HL-60 (cell line): ENCODE data around the gene MICAL2.
A peak's percentile ranks its signal among the peaks of the same experiment; 100 is the strongest.

ENCODE experiments used
- DNase-seq, 2 experiments: peaks; one replicate each; pipeline ENCODE4 v3.0.0-alpha.2; 2010 to 2020; ENCODE audit warnings: low read depth in 1 of 2, low spot score in 1 of 2
- H3K27ac ChIP-seq: fragments of 250-450 bp; sonication (Bioruptor Pico); replicated peaks from 2 replicates; pipeline ENCODE4 v1.5.1; 2020; ENCODE audit warnings: mild to moderate bottlenecking, moderate library complexity
- H3K27me3 ChIP-seq: fragments of 250-450 bp; sonication (Bioruptor Pico); 2 replicates; pipeline ENCODE4 v1.5.1; 2021; ENCODE audit warnings: mild to moderate bottlenecking, moderate library complexity; ENCODE audit not compliant: insufficient read depth, poor library complexity, severe bottlenecking
- H3K4me3 ChIP-seq: replicated peaks from 2 replicates; pipeline ENCODE4 v1.5.1; 2011; ENCODE audit warnings: mild to moderate bottlenecking, control low read depth, low read length; ENCODE audit not compliant: insufficient read depth
- GABPA ChIP-seq: IDR thresholded peaks from 2 replicates; pipeline ENCODE4 v1.6.1; 2012; ENCODE audit warnings: low read depth
- POLR2AphosphoS5 ChIP-seq: IDR thresholded peaks from 2 replicates; pipeline ENCODE4 v1.6.1; 2012; ENCODE audit warnings: low read depth
- SPI1 ChIP-seq: IDR thresholded peaks from 2 replicates; pipeline ENCODE4 v1.6.1; 2012; ENCODE audit warnings: low read depth, mild to moderate bottlenecking, borderline replicate concordance
- TF ChIP-seq, protein P1 (sequence below): IDR thresholded peaks from one replicate; pipeline ENCODE4 v1.5.1; 2011; ENCODE audit warnings: low read length, control low read depth, inconsistent platforms; ENCODE audit not compliant: insufficient read depth
- TF ChIP-seq, protein P2 (sequence below): IDR thresholded peaks from 2 replicates; pipeline ENCODE4 v1.6.1; 2012; ENCODE audit warnings: low read depth; ENCODE audit not compliant: insufficient replicate concordance

The MICAL2 gene

DNA sequence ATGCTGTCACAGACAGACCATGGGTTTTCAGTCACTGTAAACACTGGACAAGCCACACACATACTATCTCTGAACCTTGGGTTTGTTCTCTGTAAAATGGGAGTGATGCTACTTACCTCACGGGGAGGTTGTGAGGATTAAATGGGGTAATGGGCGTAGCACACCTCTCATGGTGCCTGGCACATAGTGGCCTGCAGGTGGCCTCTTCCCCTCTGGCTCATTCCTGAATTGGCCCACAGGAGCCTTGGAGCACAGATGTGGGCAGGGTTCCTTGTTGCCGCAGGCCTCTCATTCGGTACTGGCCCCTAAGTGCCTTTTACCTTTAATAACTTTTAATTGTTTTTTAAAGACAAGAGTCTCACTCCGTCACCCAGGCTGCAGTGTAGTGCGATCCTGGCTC is 11.7 kb downstream of the MICAL2 start:
- H3K27me3 ChIP-seq = no peaks in the 10 kb centered on the region
- no peak overlapping the region for H3K27ac ChIP-seq
- H3K4me3 ChIP-seq = no peak overlapping the region
- DNase-seq = no peak
- TF ChIP-seq POLR2AphosphoS5 (no peak), SPI1 (no peak)
- TF ChIP-seq, protein P1, sequence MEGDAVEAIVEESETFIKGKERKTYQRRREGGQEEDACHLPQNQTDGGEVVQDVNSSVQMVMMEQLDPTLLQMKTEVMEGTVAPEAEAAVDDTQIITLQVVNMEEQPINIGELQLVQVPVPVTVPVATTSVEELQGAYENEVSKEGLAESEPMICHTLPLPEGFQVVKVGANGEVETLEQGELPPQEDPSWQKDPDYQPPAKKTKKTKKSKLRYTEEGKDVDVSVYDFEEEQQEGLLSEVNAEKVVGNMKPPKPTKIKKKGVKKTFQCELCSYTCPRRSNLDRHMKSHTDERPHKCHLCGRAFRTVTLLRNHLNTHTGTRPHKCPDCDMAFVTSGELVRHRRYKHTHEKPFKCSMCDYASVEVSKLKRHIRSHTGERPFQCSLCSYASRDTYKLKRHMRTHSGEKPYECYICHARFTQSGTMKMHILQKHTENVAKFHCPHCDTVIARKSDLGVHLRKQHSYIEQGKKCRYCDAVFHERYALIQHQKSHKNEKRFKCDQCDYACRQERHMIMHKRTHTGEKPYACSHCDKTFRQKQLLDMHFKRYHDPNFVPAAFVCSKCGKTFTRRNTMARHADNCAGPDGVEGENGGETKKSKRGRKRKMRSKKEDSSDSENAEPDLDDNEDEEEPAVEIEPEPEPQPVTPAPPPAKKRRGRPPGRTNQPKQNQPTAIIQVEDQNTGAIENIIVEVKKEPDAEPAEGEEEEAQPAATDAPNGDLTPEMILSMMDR = peak; percentile 12

DNA sequence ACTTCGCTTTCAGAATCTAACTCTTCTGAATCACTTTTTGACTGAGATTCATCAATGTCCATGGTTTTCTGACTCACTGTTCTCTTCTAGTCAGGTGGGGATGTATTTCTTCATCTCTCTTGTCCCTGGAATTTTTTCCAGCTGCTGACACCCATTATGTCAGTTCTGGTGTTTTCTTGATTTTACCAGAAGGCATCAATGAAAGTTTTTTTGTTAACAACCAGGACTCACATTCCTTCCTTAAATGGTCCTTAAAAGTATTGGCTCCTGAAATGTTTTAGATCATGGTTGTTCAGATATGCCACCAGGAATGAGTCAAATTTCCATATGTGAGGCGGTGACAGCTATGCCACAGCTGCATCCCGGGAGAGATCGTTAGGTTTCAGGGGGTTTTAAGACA is 12.9 kb downstream of the MICAL2 start:
- no peaks in the 10 kb centered on the region for H3K27me3 ChIP-seq
- H3K4me3 ChIP-seq = no peak overlapping the region
- DNase-seq = no peak
- no peak overlapping the region for H3K27ac ChIP-seq
- TF ChIP-seq, protein P1 = no peak
- TF ChIP-seq GABPA (no peak), SPI1 (no peak), POLR2AphosphoS5 (no peak)
- TF ChIP-seq, protein P2, sequence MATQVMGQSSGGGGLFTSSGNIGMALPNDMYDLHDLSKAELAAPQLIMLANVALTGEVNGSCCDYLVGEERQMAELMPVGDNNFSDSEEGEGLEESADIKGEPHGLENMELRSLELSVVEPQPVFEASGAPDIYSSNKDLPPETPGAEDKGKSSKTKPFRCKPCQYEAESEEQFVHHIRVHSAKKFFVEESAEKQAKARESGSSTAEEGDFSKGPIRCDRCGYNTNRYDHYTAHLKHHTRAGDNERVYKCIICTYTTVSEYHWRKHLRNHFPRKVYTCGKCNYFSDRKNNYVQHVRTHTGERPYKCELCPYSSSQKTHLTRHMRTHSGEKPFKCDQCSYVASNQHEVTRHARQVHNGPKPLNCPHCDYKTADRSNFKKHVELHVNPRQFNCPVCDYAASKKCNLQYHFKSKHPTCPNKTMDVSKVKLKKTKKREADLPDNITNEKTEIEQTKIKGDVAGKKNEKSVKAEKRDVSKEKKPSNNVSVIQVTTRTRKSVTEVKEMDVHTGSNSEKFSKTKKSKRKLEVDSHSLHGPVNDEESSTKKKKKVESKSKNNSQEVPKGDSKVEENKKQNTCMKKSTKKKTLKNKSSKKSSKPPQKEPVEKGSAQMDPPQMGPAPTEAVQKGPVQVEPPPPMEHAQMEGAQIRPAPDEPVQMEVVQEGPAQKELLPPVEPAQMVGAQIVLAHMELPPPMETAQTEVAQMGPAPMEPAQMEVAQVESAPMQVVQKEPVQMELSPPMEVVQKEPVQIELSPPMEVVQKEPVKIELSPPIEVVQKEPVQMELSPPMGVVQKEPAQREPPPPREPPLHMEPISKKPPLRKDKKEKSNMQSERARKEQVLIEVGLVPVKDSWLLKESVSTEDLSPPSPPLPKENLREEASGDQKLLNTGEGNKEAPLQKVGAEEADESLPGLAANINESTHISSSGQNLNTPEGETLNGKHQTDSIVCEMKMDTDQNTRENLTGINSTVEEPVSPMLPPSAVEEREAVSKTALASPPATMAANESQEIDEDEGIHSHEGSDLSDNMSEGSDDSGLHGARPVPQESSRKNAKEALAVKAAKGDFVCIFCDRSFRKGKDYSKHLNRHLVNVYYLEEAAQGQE = no peak

DNA sequence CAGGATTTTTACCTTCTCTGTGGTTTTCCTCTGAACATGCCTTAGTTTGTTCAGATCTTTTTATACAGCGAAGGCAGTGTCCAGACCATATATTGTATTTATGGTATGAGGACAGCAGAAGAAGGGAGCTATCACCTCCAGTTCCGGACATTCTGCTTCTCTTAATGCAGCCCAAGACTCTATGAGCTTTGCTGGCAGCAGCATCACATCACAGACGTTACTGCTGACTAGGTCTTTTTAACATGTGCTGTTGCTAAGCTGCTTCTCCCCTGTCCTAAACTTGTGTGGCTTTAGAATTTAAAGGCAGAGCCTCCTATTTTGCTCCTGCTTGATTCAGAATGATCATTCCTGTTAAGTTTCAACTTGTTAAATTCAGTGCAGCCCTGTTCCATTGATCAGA is 13.4 kb downstream of the MICAL2 start:
- Histone ChIP-seq H3K27ac (peak overlapping the region; percentile 52; the same call in 1 of the 2 replicates), H3K27me3 (no peaks in the 10 kb centered on the region), H3K4me3 (no peak overlapping the region)
- TF ChIP-seq, protein P1 = no peak
- TF ChIP-seq POLR2AphosphoS5 (no peak), GABPA (no peak)
- TF ChIP-seq, protein P2 = no peak
- no peak for DNase-seq

DNA sequence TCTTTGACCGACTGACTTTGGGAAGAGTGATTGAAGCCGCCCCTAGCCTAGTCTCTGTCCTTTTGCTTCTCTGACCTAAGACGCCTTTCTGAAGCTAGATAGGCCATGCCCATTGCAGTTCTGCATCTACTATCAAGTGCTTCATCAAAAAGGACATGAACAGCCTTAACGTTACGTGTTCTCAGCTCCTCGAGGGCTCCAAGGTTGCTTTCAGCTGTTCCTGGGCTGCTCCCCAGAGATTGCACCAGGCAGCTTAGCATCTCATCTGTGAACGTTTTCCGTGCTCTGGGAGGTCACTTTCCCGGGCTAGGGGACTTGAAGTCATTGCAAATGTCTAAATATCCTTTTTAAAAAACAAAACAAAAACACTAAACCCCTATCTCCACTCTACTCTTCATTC is 13.9 kb downstream of the MICAL2 start:
- H3K4me3 ChIP-seq = no peak overlapping the region
- H3K27me3 ChIP-seq = no peaks in the 10 kb centered on the region
- DNase-seq = no peak
- TF ChIP-seq POLR2AphosphoS5 = no peak
- TF ChIP-seq, protein P2 = no peak
- no peak for TF ChIP-seq GABPA
- TF ChIP-seq SPI1 = no peak
- TF ChIP-seq, protein P1 = no peak
- peak overlapping the region; percentile 52 for H3K27ac ChIP-seq
